Breast epithelium (tissue), 4 donors: Measurements from ENCODE around the gene FRMPD4. TPM values are rescaled to one million over a fixed set of nuclear protein-coding genes. Genes with fewer than 3 reads are reported as not detected.

Source experiments
- DNase-seq, 2 donors: peaks; one replicate each; pipeline ENCODE4 v3.0.0-alpha.2; 2019; ENCODE audit warnings: low spot score in 2 of 2
- H3K27ac ChIP-seq, 2 donors: fragments of 200-600 bp; sonication (generic) in 1 of 2; one replicate each; pipeline ENCODE4 v1.5.1; 2016 to 2019; ENCODE audit warnings: mild to moderate bottlenecking in 1 of 2
- H3K27me3 ChIP-seq, 2 donors: fragments of 200-600 bp; sonication (generic) in 1 of 2; one replicate each; pipeline versions ENCODE4 v1.5.1 to v1.6.0; 2017 to 2019; ENCODE audit warnings: control low read depth in 1 of 2, mild to moderate bottlenecking in 1 of 2
- H3K36me3 ChIP-seq: fragments of 200-600 bp; one replicate; pipeline ENCODE4 v1.5.1; 2019
- H3K4me1 ChIP-seq, 2 donors: fragments of 200-600 bp; sonication (generic); one replicate each; pipeline ENCODE4 v1.5.1; 2016 to 2019; ENCODE audit warnings: control low read depth in 1 of 2
- H3K4me3 ChIP-seq, 3 donors: fragments of 200-600 bp; sonication (generic); 1 replicate in 2 of 3; 2 replicates in 1 of 3; pipeline ENCODE4 v1.5.1; 2016 to 2019; ENCODE audit warnings: mild to moderate bottlenecking in 3 of 3, moderate library complexity in 2 of 3
- H3K9me3 ChIP-seq, 2 donors: fragments of 200-600 bp; sonication (generic) in 1 of 2; one replicate each; pipeline ENCODE4 v1.5.1; 2016 to 2019; ENCODE audit warnings: control low read depth in 1 of 2
- POLR2A ChIP-seq: fragments of 450-650 bp; IDR thresholded peaks from one replicate; pipeline ENCODE4 v1.6.1; 2016; ENCODE audit warnings: antibody characterized with exemption, mild to moderate bottlenecking, moderate library complexity
- POLR2AphosphoS5 ChIP-seq, 3 donors: sonication (generic); formaldehyde crosslinking; IDR thresholded peaks; one replicate each; pipeline ENCODE4 v1.6.1; 2017; ENCODE audit warnings: antibody characterized with exemption in 3 of 3
- intact Hi-C: fragments of 100-400 bp; cut with DNase I; formaldehyde crosslinking; loops from one replicate; pipeline ENCODE4 v1.15.1; 2023; ENCODE audit warnings: low total_unique reads
- total RNA-seq, 3 donors: library from RNA; depleted of rRNA; stranded (reverse); fragments of >200 nt; gene quantifications; one replicate each; pipeline ENCODE4 v1.1.0, GENCODE V29; 2016
- TF ChIP-seq, protein P1 (sequence below), 3 donors: fragments of 450-650 bp; IDR thresholded peaks; one replicate each; pipeline ENCODE4 v1.5.1; 2016 to 2017; ENCODE audit warnings: antibody characterized with exemption in 3 of 3, mild to moderate bottlenecking in 3 of 3, moderate library complexity in 3 of 3

Gene FRMPD4
- total RNA-seq, 3 donors from 2014 or later = under 0.01 TPM

DNA sequence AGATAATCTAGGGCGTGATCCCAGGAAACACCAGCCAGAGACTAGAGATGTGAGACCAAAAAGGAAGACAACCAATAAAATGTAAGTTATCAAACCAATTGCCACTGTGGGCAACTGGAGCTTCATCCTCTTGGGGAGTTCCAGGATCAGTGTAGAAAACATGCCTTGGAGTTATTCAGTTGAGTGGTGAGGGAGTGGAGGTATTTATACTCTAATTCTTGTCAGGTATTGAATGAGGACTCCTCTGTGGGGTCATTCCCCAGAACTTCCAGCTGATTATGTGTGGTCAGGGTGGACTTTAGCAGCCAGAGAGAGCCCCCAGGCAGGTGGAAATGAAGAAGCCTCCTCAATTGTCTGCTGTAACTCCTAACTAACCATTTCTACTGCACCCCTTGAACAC, 509.0 kb downstream of the FRMPD4 start:
- DNase-seq = no peak
- Histone ChIP-seq H3K4me3 (no peak overlapping the region), H3K9me3 (no peaks in the 10 kb centered on the region), H3K4me1 (no peaks in the 10 kb centered on the region), H3K27me3 (peaks cover 0 to 32% of the 10 kb centered on the region in 2 donors), H3K36me3 (no peaks in the 10 kb centered on the region), H3K27ac (no peak overlapping the region)
- intact Hi-C loops = no loop called here
- TF ChIP-seq POLR2A (no peak), POLR2AphosphoS5 (IDR thresholded peaks at IDR 0.05) (no peak)
- TF ChIP-seq, protein P1, sequence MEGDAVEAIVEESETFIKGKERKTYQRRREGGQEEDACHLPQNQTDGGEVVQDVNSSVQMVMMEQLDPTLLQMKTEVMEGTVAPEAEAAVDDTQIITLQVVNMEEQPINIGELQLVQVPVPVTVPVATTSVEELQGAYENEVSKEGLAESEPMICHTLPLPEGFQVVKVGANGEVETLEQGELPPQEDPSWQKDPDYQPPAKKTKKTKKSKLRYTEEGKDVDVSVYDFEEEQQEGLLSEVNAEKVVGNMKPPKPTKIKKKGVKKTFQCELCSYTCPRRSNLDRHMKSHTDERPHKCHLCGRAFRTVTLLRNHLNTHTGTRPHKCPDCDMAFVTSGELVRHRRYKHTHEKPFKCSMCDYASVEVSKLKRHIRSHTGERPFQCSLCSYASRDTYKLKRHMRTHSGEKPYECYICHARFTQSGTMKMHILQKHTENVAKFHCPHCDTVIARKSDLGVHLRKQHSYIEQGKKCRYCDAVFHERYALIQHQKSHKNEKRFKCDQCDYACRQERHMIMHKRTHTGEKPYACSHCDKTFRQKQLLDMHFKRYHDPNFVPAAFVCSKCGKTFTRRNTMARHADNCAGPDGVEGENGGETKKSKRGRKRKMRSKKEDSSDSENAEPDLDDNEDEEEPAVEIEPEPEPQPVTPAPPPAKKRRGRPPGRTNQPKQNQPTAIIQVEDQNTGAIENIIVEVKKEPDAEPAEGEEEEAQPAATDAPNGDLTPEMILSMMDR (IDR thresholded peaks at IDR 0.05) = no peak

DNA sequence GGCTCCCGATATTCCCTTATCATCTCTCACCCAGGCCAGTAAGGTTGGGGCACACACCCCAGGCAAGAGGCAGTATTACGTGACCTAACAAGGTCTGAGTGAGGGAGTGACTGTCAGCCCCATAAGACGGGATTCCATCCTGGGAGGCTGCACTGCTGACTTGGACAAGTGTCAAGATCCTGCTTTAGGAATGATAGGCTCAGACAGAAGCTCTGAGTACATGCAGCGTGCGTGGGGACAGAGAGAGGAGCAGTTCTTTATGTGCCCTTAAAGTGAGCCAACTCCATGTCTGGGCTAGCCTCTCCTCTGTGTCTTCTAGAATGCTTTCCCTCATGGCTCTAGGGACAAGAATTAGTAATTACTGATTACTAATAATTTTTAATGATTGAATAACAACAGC, 510.7 kb downstream of the FRMPD4 start:
- Histone ChIP-seq H3K27ac (no peak overlapping the region), H3K4me1 (no peaks in the 10 kb centered on the region), H3K9me3 (no peaks in the 10 kb centered on the region), H3K36me3 (no peaks in the 10 kb centered on the region), H3K27me3 (peaks cover 0 to 31% of the 10 kb centered on the region in 2 donors), H3K4me3 (no peak overlapping the region)
- DNase-seq = no peak
- TF ChIP-seq, protein P1 (IDR thresholded peaks at IDR 0.05) = no peak
- TF ChIP-seq POLR2AphosphoS5 (IDR thresholded peaks at IDR 0.05) = no peak
- no peak for TF ChIP-seq POLR2A
- intact Hi-C loops = no loop called here

DNA sequence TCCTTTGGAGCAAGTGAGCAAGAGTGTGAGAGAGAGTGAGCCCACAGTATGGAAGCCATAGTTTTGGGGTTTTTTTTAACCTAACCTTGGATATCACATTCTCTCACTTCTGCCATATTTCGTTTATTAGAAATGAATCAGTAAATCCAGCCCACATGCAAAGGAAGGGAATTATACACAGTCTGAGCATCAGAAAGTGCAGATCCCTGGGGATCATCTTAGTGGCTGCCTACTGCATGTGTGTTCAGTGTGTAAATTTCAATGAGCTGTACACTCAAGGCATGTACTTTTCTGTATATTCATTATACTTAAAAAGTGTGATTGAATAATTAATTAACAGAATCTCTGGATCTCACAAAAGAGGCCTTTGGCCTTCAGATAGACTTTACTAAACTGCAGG, 519.2 kb downstream of the FRMPD4 start:
- H3K4me1 ChIP-seq = no peaks in the 10 kb centered on the region
- no peak overlapping the region for H3K4me3 ChIP-seq
- no peaks in the 10 kb centered on the region for H3K36me3 ChIP-seq
- no peaks in the 10 kb centered on the region for H3K9me3 ChIP-seq
- peaks cover 0 to 6% of the 10 kb centered on the region in 2 donors for H3K27me3 ChIP-seq
- DNase-seq = no peak
- H3K27ac ChIP-seq = no peak overlapping the region
- intact Hi-C loops = no loop called here
- TF ChIP-seq POLR2A (no peak), POLR2AphosphoS5 (IDR thresholded peaks at IDR 0.05) (no peak)
- TF ChIP-seq, protein P1 (IDR thresholded peaks at IDR 0.05) = no peak

DNA sequence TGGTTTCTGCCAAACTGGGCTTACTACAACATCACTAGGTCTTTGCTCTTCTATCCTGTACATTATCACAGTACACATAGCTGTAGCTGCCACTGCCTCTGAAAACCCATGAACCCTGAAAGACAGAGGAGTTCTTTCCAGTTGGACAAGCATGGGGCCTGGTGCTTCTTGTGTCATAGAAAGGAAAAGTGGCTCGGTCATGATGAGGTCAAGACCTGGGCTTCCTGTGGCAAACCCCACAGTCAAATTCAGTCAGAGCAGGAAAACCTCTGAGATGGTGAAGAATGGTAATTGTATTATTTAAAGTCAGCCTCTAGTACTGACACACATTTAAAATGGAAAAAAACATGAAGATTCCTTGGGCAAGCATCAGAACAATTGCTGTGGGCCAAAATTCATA, 519.6 kb downstream of the FRMPD4 start:
- no peak overlapping the region for H3K4me3 ChIP-seq
- TF ChIP-seq POLR2AphosphoS5 (IDR thresholded peaks at IDR 0.05) (no peak), POLR2A (no peak)
- TF ChIP-seq, protein P1 (IDR thresholded peaks at IDR 0.05) = no peak
- H3K36me3 ChIP-seq = no peaks in the 10 kb centered on the region
- H3K4me1 ChIP-seq = no peaks in the 10 kb centered on the region
- DNase-seq = no peak
- intact Hi-C loops = no loop called here
- H3K9me3 ChIP-seq = no peaks in the 10 kb centered on the region
- H3K27ac ChIP-seq = no peak overlapping the region
- peaks cover 0 to 6% of the 10 kb centered on the region in 2 donors for H3K27me3 ChIP-seq

DNA sequence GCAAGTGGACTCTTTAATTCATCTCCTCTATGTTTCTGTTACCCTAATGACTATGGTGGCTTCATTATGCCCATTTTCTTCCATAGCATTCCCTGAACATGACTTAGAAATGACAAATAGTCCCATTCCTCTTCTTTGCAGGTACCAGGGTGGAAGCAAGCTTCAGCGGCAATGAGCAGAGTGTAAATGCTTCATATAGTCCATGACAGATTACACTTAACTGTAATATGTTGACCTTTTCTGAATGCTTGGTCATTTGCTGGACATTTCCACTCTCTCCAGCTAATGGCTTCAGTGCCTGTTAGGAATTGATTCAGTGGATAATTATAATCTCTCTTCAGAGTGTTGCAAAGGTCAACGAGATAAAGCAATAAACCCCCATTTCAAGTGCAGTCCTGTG, 523.2 kb downstream of the FRMPD4 start:
- TF ChIP-seq, protein P1 (IDR thresholded peaks at IDR 0.05) = no peak
- TF ChIP-seq POLR2AphosphoS5 (IDR thresholded peaks at IDR 0.05) = no peak
- Histone ChIP-seq H3K27me3 (peaks cover 0 to 6% of the 10 kb centered on the region in 2 donors), H3K4me3 (no peak overlapping the region), H3K27ac (no peak overlapping the region), H3K9me3 (peaks cover 4 to 19% of the 10 kb centered on the region in 2 donors), H3K36me3 (no peaks in the 10 kb centered on the region), H3K4me1 (no peaks in the 10 kb centered on the region)
- intact Hi-C loops = no loop called here
- no peak for DNase-seq
